Stomach smooth muscle (tissue), 2 donors: Measurements from ENCODE around the gene POLE.

Source experiments
- H3K27ac ChIP-seq: one replicate; pipeline ENCODE4 v1.7.0; 2013; ENCODE audit warnings: mild to moderate bottlenecking, low read length, inconsistent platforms
- H3K27me3 ChIP-seq, 2 donors: one replicate each; pipeline ENCODE4 v1.7.0; 2013; ENCODE audit warnings: low read length in 2 of 2; ENCODE audit not compliant: insufficient read depth in 2 of 2, control insufficient read depth in 1 of 2
- H3K36me3 ChIP-seq, 2 donors: one replicate each; pipeline ENCODE4 v1.7.0; 2013; ENCODE audit warnings: low read length in 2 of 2; ENCODE audit not compliant: control insufficient read depth in 2 of 2, insufficient read depth in 2 of 2
- H3K4me1 ChIP-seq: one replicate; pipeline ENCODE4 v1.7.0; 2013; ENCODE audit warnings: low read length; ENCODE audit not compliant: control insufficient read depth, insufficient read depth
- H3K4me3 ChIP-seq, 2 donors: one replicate each; pipeline ENCODE4 v1.7.0; 2013; ENCODE audit warnings: low read length in 2 of 2
- H3K9ac ChIP-seq, 2 donors: one replicate each; pipeline ENCODE4 v1.7.0; 2013; ENCODE audit warnings: low read length in 2 of 2, mild to moderate bottlenecking in 1 of 2
- H3K9me3 ChIP-seq, 2 donors: one replicate each; pipeline ENCODE4 v1.7.0; 2013; ENCODE audit warnings: low read length in 2 of 2; ENCODE audit not compliant: control insufficient read depth in 2 of 2
- donor health status: healthy.
- donor health status: Pancreatic carcinoma.

POLE gene

GRCh38 chr12:132619071-132619385 is 68.1 kb downstream of the POLE start:
- no peak overlapping the region for H3K4me3 ChIP-seq
- H3K27me3 ChIP-seq, result peaks cover 33 to 48% of the 10 kb centered on the region in 2 donors
- peaks cover 29% of the 10 kb centered on the region for H3K4me1 ChIP-seq
- H3K9me3 ChIP-seq, result peaks cover 0 to 11% of the 10 kb centered on the region in 2 donors
- no peak overlapping the region for H3K27ac ChIP-seq
- no peak overlapping the region for H3K9ac ChIP-seq
- no peaks in the 10 kb centered on the region for H3K36me3 ChIP-seq

- Histone ChIP-seq H3K27me3 (peaks cover 33 to 48% of the 10 kb centered on the region in 2 donors), H3K9me3 (peaks cover 0 to 11% of the 10 kb centered on the region in 2 donors), H3K4me3 (peak within 1 kb of the TSS in 1 of 2 donors; percentile 15), H3K9ac (no peak within 1 kb of the TSS), H3K36me3 (no peaks in the 10 kb centered on the region), H3K4me1 (peaks cover 29% of the 10 kb centered on the region), H3K27ac (no peak within 1 kb of the TSS)
Measured at GRCh38 chr12:132618683-132619043, 68.5 kb downstream of the POLE start, which contains the start of gene P2RX2. Gene P2RX2 (plus strand): TSS chr12:132618776. CDS start chr12:132618817, 41 bp downstream.

GRCh38 chr12:132617822-132618682 is 69.1 kb downstream of the POLE start:
- peaks cover 25% of the 10 kb centered on the region for H3K4me1 ChIP-seq
- H3K27me3 ChIP-seq, result peaks cover 33 to 48% of the 10 kb centered on the region in 2 donors
- H3K9ac ChIP-seq, result no peak overlapping the region
- H3K27ac ChIP-seq, result no peak overlapping the region
- H3K36me3 ChIP-seq, result no peaks in the 10 kb centered on the region
- peak overlapping the region in 1 of 2 donors; percentile 15 for H3K4me3 ChIP-seq
- H3K9me3 ChIP-seq, result peaks cover 0 to 11% of the 10 kb centered on the region in 2 donors

GRCh38 chr12:132617135-132617701 is 69.9 kb downstream of the POLE start:
- Histone ChIP-seq H3K27ac (no peak overlapping the region), H3K4me3 (no peak overlapping the region)

GRCh38 chr12:132615579-132616038 is 71.5 kb downstream of the POLE start:
- H3K36me3 ChIP-seq, result no peaks in the 10 kb centered on the region
- H3K9me3 ChIP-seq, result peaks cover 0 to 19% of the 10 kb centered on the region in 2 donors
- H3K27me3 ChIP-seq, result peaks cover 38 to 52% of the 10 kb centered on the region in 2 donors
- no peak overlapping the region for H3K27ac ChIP-seq
- H3K4me1 ChIP-seq, result peaks cover 13% of the 10 kb centered on the region
- H3K4me3 ChIP-seq, result no peak overlapping the region
- no peak overlapping the region for H3K9ac ChIP-seq

More at GRCh38 chr12:132617135-132617701, 69.9 kb downstream of the POLE start:
- Histone ChIP-seq H3K9ac (no peak overlapping the region), H3K36me3 (no peaks in the 10 kb centered on the region), H3K4me1 (peaks cover 16% of the 10 kb centered on the region), H3K9me3 (peaks cover 0 to 11% of the 10 kb centered on the region in 2 donors), H3K27me3 (peaks cover 33 to 48% of the 10 kb centered on the region in 2 donors)

GRCh38 chr12:132614861-132615578 is 72.1 kb downstream of the POLE start:
- no peak overlapping the region for H3K4me3 ChIP-seq
- peaks cover 34 to 53% of the 10 kb centered on the region in 2 donors for H3K27me3 ChIP-seq
- no peak overlapping the region for H3K9ac ChIP-seq
- H3K36me3 ChIP-seq, result no peaks in the 10 kb centered on the region
- H3K27ac ChIP-seq, result no peak overlapping the region
- H3K9me3 ChIP-seq, result peaks cover 0 to 19% of the 10 kb centered on the region in 2 donors
- H3K4me1 ChIP-seq, result peaks cover 19% of the 10 kb centered on the region

- peaks cover 0 to 19% of the 10 kb centered on the region in 2 donors for H3K9me3 ChIP-seq
- H3K27me3 ChIP-seq, result peaks cover 39 to 48% of the 10 kb centered on the region in 2 donors
- H3K4me3 ChIP-seq, result no peak overlapping the region
Measured at GRCh38 chr12:132614029-132614428, 73.1 kb downstream of the POLE start.

GRCh38 chr12:132611620-132612019 is 75.5 kb downstream of the POLE start:
- Histone ChIP-seq H3K9ac (no peak overlapping the region), H3K27me3 (peaks cover 33 to 38% of the 10 kb centered on the region in 2 donors), H3K4me3 (no peak overlapping the region)

More at GRCh38 chr12:132614029-132614428, 73.1 kb downstream of the POLE start:
- Histone ChIP-seq H3K36me3 (no peaks in the 10 kb centered on the region), H3K9ac (no peak overlapping the region), H3K27ac (no peak overlapping the region), H3K4me1 (peaks cover 20% of the 10 kb centered on the region)

GRCh38 chr12:132610866-132611602 is 76.1 kb downstream of the POLE start:
- peaks cover 32 to 35% of the 10 kb centered on the region in 2 donors for H3K27me3 ChIP-seq
- H3K9ac ChIP-seq, result no peak overlapping the region
- H3K27ac ChIP-seq, result no peak overlapping the region
- no peaks in the 10 kb centered on the region for H3K36me3 ChIP-seq
- peaks cover 0 to 8% of the 10 kb centered on the region in 2 donors for H3K9me3 ChIP-seq
- peak overlapping the region in 1 of 2 donors; percentile 60 for H3K4me3 ChIP-seq
- peaks cover 16% of the 10 kb centered on the region for H3K4me1 ChIP-seq

More at GRCh38 chr12:132611620-132612019, 75.5 kb downstream of the POLE start:
- H3K27ac ChIP-seq, result no peak overlapping the region
- peaks cover 0 to 12% of the 10 kb centered on the region in 2 donors for H3K9me3 ChIP-seq
- H3K36me3 ChIP-seq, result no peaks in the 10 kb centered on the region
- H3K4me1 ChIP-seq, result peaks cover 16% of the 10 kb centered on the region
